Activated gamma-delta T cell (primary cell): ENCODE results near the gene FBXO22.
A peak's percentile ranks its signal among the peaks of the same experiment; 100 is the strongest.
"Not testable (repeated sequence)": the region's sequence is repeated elsewhere in the genome, so short reads cannot be mapped to it uniquely, and the experiment has no call there.

Experiments
- DNase-seq: peaks from one replicate; lab custom pipeline; 2025; lab: John Stamatoyannopoulos, UW
- total RNA-seq, 2 donors: gene quantifications; one replicate each; lab custom pipeline; 2026; lab: John Stamatoyannopoulos, UW

Gene FBXO22
- total RNA-seq: 36.7 to 43.0 reads per million in 2 donors

DNA sequence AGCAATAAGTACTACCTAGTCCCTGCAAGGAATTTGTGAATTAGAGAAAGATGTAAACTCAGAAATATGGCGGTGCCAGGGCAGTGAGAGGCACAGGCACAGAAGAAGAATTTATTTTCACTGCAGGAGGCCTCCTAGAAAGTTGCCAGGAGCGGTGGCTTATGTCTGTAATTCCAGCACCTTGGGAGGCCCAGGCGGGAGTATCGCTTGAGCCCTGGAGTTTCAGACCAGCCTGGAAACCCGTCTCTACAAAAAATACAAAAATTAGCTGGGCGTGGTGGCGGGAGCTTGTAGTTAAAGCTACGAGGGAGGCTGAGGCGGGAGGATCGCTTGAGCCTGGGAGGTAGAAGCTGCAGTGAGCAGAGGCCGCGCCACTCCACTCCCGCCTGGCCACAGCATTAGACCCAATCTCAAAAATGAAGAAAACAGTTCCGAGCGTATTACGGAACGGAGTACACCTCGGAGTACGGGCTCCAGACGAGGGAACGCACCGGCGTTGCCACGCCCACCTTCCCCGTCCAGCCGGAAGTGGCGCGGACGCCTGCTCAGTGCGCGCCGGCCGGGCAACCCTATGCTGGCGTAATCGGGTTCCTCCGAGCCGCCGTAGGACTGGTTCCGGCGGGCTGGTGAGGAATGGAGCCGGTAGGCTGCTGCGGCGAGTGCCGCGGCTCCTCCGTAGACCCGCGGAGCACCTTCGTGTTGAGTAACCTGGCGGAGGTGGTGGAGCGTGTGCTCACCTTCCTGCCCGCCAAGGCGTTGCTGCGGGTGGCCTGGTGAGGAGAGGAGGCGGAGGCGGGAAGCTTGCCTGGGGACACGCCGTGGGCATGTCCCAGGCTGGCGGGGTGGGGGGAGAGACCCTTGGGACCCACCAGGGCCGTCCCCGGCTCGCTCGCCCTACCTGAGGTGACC lies at the start of gene FBXO22:
FBXO22 (plus strand) TSS at position 548 of the 909 bp plus-strand sequence; CDS start at position 634, 86 bp downstream.
- peak; percentile 78 for DNase-seq

DNA sequence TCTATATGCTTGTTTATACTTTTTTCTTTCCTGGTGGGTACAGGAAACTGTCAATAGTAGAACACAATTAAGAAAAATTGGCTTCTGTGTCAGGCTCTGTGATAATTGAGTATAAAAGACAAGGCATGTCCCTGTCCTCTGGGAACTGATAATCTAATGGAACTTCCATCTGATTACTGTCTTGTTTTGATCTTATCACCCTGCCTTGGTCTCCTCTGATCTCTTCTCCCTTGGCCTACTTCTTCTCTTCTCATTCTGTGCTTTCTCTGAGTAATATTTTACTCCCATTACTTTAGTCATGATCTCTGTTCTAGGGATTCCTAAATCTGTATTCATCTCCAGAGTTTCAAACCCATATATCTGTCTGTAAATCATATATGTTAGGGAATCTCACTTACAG lies 45.8 kb upstream of the FBXO22 start:
- DNase-seq: no peak

DNA sequence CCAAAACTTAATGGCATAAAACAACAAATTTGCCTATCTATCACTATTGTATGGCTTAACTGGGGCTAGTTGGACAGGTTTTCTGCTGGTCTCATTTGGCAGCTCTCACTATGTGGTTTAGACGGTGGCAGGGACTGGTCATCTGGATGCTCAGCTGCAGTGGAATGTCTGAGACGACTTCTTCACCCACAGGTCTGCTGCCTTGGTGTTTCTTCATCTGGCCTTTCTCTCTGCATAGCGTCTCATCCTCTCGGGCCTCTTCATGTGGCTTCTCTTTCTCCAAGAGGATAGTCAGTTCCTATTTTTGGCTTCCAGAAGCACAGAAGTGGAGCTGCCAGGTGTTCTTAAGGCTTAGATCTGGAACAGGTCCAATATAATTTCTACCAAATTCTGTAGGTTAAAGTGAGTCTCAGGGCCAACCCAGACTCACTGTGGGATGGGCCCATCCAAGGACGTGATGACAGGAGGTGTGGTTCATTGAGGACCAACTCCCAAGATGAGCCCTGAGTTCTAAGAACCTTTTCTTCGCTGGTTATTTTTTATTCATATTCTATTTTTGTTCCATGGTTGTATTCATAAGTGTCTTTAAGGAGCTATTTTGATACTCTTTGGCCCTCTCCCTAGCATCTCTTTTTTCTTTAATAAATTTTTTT lies 41.8 kb upstream of the FBXO22 start:
- no peak for DNase-seq

GRCh38 chr15:75862796-75863195 lies 40.9 kb upstream of the FBXO22 start:
- DNase-seq: no peak

DNA sequence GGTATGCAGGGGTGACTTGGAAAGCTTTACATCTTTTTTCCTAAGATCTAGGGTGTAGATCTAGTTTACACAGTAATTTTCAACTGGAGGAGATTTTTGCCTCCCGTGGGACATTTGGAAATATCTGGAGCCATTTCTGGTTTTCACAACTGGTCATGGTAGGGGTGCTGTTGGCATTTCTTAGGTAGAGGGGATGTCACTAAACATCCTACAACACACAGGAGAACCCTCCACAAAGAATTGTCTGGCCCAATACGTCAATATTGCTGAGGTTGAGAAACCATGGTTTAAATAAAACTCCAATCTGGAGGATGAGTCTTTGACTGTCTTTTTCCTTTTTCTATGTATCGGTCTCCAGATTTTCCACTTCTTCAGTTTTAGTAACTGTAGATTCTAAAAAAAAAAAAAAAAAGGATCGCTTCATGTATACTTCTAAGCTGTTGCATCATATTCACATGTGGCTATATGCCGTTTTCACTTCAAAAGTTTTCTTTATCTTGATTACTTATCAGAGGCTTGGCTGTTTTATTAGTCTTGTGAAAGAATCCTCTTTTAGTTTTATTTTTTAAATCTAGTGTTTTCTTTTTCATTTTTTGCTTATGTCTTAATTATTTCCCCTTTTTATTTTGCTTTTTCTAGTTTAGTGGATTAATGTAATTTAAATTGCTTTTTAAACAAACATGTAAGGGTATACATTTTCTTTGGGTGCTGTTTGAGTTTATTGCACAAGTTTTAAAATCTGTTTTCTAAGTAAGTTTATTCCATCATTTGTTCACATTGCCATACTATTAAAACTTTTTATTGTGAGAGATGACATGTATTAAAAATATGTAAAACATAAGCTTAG lies 39.2 kb upstream of the FBXO22 start:
- DNase-seq: no peak

GRCh38 chr15:75866045-75866444 lies 37.6 kb upstream of the FBXO22 start:
- DNase-seq: not testable (repeated sequence)

- no peak for DNase-seq
These were observed 36.8 kb upstream of the FBXO22 start for GRCh38 chr15:75866916-75867315.

- no peak for DNase-seq
These were observed 36.2 kb upstream of the FBXO22 start for GRCh38 chr15:75867449-75867848.

DNA sequence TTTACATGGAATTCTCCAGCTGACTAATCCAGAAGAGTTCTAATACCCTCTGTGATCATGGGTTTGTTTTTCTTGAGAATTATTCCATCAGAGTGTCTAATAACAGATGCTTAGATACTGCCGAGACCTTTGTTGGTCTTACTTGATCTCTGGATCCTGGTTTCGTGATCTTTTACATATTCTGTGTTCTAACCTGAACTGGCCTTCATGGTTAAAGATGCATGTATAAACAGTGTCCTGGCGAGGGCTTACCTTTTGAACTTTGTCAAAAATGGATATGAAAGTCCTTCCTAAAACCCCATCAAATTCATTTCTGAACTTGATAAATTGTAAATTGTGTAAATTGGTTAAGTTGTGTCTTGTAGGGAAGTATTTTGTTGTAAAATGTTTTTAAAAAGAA lies 35.7 kb upstream of the FBXO22 start:
- no peak for DNase-seq

- no peak for DNase-seq
These were observed 34.2 kb upstream of the FBXO22 start for GRCh38 chr15:75869446-75869845.

DNA sequence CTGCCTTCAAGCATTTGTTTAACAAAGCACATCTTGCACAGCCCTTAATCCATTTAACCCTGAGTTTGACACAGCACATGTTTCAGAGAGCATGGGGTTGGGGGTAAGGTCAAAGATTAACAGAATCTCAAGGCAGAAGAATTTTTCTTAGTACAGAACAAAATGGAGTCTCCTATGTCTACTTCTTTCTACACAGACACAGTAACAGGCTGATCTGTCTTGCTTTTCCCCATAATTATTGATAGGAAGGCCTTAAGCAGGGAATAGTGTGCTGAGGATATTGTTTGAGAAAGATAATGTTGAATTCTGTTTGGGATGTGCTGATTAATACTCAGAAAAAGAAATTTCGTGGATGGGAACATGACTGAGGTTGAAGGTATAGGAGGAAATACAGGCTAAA lies 32.1 kb upstream of the FBXO22 start:
- DNase-seq: not testable (repeated sequence)

GRCh38 chr15:75872403-75872990 lies 31.2 kb upstream of the FBXO22 start:
- DNase-seq: no peak

DNA sequence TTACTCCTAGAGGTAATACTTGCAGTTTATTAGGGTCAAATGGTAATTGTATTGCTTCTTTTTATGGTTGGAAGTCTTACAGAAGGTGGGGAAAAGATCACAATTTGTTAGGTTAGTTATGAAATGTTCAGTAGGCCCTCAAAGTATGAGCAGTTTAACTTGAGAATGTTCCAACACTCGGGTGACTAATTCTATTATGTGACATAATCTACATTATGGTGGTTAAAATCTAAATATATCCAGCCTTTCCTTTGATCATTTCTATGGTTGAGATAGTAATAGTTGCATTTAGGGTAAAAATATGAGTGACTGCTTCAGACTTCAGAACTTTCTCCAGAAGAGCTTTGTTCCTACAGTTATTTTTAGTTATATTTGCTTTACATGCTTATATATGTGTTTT lies 19.6 kb upstream of the FBXO22 start:
- no peak for DNase-seq

DNA sequence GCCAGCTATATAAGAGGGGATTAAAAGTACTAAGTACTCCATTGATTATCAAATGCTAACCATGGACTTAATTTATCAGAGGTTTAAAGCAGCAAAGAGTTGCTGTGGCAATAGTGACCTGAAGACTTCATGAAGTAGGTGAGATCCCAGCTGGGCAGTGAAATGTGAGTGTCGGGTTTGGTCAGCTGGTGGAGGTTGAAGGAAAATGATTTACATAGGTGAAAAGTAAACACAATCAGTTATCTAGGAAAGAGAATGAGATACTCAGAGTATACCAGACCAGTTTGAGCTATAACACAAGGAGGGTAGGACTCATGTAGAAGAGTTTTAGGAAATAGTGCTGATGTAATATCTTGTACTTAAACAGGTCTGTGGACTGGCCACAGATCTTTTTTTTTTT lies 16.5 kb upstream of the FBXO22 start:
- DNase-seq: no peak

DNA sequence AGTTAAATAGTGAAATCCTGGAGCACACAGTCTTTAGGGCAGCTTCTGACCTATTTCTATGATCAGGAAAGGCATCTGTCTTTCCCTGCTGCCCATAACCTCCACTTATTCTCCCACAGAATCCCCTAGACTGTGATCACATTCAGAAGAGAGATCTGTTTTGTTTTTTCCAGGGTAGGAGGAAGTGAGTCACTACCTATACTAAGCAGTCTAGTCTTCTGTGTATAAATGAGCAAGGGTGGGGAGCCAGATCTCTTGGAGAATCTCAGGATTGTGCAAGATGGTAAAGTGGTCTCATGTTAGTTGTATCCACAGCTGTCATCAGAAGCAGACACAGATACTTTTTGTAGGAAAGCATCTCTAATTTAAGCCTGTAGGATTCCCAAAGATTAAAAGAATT lies 11.8 kb upstream of the FBXO22 start:
- no peak for DNase-seq

DNA sequence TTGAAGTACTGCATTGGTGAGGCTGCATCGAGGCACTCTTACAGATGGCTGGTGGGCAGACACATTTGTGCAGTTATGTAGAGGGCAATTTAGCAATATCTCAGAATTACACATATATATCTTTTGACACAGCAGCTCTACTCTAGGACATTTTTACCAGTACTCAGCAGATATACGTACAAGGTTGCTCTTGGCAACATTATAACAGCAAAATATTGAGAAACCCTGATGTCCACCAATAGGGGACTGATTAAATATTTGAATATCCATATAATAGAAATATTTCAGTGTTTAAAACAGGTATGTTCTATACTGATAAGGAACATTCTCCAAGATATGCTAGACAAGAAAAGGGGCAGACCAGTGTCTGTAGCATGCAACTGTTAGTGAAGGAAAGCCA lies 7.9 kb upstream of the FBXO22 start:
- DNase-seq: no peak

- DNase-seq: no peak
These were observed 3.1 kb upstream of the FBXO22 start for GRCh38 chr15:75900577-75900976.

DNA sequence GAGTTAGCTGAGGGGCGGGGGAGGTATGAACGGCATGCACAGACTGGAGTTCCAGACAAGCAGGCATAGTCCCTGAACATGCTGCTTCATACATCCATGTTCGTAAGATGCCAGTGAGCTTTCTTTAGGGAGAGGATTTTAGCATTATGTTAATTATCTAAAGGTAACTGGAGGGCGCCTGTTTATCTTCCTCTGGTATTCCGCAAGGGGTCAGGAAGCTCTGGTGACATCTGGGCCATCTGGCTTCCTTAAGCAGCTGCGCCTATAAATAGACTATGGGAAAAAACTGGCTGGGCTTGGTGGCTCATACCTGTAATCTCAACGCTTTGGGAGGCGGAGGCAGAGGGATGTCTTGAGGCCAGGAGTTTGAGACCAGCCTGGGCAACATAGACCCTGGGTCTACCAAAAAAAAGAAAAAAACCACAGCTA lies 1.5 kb upstream of the FBXO22 start:
- DNase-seq: no peak

DNA sequence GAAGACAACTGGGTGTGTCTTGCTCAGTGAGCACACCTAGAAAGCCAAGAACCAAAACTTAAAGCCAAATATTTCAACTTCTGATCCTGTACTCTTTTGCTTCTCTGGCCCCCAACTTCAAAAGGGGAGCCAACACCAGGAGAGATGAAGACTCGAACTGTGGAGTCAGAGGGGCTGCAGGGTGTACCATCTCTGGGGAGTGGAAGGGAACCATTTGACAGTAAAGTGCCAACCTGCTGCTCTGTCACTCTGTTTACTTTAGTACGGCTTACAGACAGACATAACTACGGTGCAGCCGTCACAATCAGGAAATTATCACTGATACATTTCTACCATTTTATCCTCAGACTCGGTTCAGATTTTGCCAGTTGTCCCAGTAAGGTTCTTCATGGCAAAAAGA lies 1.6 kb downstream of the FBXO22 start:
- DNase-seq: no peak

- not testable (repeated sequence) for DNase-seq
These were observed 6.7 kb downstream of the FBXO22 start for GRCh38 chr15:75910355-75910754.

DNA sequence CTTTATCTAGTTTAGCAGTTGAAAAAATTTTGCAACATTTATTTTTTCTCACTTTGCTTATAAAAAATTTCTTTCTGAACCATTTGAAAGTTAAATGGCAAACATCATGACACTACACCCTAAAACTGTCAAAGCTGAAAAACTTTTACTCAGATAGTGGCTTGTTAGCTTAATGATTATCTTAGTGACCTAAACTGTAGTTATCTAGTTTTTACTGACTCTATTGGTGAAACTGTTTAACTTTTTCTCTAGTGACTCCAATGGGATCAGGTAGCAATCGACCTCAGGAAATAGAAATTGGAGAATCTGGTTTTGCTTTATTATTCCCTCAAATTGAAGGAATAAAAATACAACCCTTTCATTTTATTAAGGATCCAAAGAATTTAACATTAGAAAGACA lies 13.3 kb downstream of the FBXO22 start:
- DNase-seq: no peak

- no peak for DNase-seq
These were observed 14.5 kb downstream of the FBXO22 start for GRCh38 chr15:75918135-75918534.
